GM12878 (cell line): ENCODE data around the gene GNPTAB. TPM values are rescaled to one million over a fixed set of nuclear protein-coding genes. Genes with fewer than 3 reads are reported as not detected.

Source experiments
- BRCA1 ChIP-seq: IDR thresholded peaks from 2 replicates; pipeline ENCODE4 v1.6.1; 2011; ENCODE audit warnings: low read depth, low read length, improper control_type of control experiment
- EP300 ChIP-seq, 2 experiments: fragments of 150-350 bp in 1 of 2; IDR thresholded peaks; 2 replicates each; pipeline ENCODE4 v1.6.1; 2011 to 2012; ENCODE audit warnings: low read depth in 2 of 2, low read length in 2 of 2, borderline replicate concordance in 1 of 2, improper control_type of control experiment in 1 of 2, inconsistent platforms in 1 of 2; ENCODE audit not compliant: control insufficient read depth in 1 of 2
- HDAC6 ChIP-seq: fragments of 200-600 bp; sonication (generic); IDR thresholded peaks from one replicate; pipeline ENCODE4 v1.8.0; 2017; ENCODE audit warnings: antibody characterized with exemption; ENCODE audit not compliant: unreplicated experiment
- HDGF ChIP-seq: fragments of 450-650 bp; IDR thresholded peaks from 2 replicates; pipeline ENCODE4 v1.6.1; 2016; ENCODE audit warnings: antibody characterized with exemption
- MEF2B ChIP-seq: fragments of 450-650 bp; IDR thresholded peaks from 2 replicates; pipeline ENCODE4 v1.6.1; 2018; ENCODE audit warnings: mild to moderate bottlenecking, moderate library complexity; ENCODE audit not compliant: partially characterized antibody, poor library complexity, severe bottlenecking
- NR2C1 ChIP-seq: fragments of 450-650 bp; IDR thresholded peaks from 2 replicates; pipeline ENCODE4 v1.6.1; 2017; ENCODE audit warnings: antibody characterized with exemption, mild to moderate bottlenecking, moderate library complexity
- PAX8 ChIP-seq: fragments of 450-650 bp; IDR thresholded peaks from 2 replicates; pipeline ENCODE4 v1.6.1; 2017; ENCODE audit warnings: mild to moderate bottlenecking, moderate library complexity
- RBBP5 ChIP-seq: fragments of 200-600 bp; sonication (generic); conservative IDR thresholded peaks from 2 replicates; pipeline ENCODE4 v1.6.1; 2016
- SMAD1 ChIP-seq: fragments of 450-650 bp; IDR thresholded peaks from 2 replicates; pipeline ENCODE4 v1.6.1; 2018; ENCODE audit warnings: mild to moderate bottlenecking, low read depth; ENCODE audit not compliant: partially characterized antibody
- SMARCA5 ChIP-seq: fragments of 450-650 bp; IDR thresholded peaks from 2 replicates; pipeline ENCODE4 v1.6.1; 2017; ENCODE audit warnings: mild to moderate bottlenecking
- SMC3 ChIP-seq: IDR thresholded peaks from 2 replicates; pipeline ENCODE4 v1.6.1; 2011; ENCODE audit warnings: low read length, improper control_type of control experiment, borderline replicate concordance
- TCF7 ChIP-seq: IDR thresholded peaks from 2 replicates; pipeline ENCODE4 v1.6.1; 2014; ENCODE audit warnings: antibody characterized with exemption, borderline replicate concordance
- WRNIP1 ChIP-seq: IDR thresholded peaks from 2 replicates; pipeline ENCODE4 v1.6.1; 2011; ENCODE audit warnings: low read depth, low read length, improper control_type of control experiment, borderline replicate concordance
- ZBTB11 ChIP-seq: fragments of 450-650 bp; formaldehyde crosslinking; IDR thresholded peaks from 2 replicates; pipeline ENCODE4 v1.5.0; 2022; ENCODE audit warnings: mild to moderate bottlenecking, missing genetic modification characterization
- ZNF622 ChIP-seq: fragments of 450-650 bp; IDR thresholded peaks from 2 replicates; pipeline ENCODE4 v1.6.1; 2017; ENCODE audit warnings: mild to moderate bottlenecking, inconsistent platforms
- polyA plus RNA-seq, 11 experiments: library from polyadenylated mRNA; depleted of rRNA in 4 of 11; unstranded in 6 of 11; stranded (reverse) in 5 of 11; fragments of >200 nt; fragmentation: Nextera tagmentation in 4 of 11; fragmentation: Illumina TruSeq in 1 of 11; extraction: Ambion mirVana in 4 of 11; extraction: Trizol in 1 of 11; gene quantifications; 1 replicate in 1 of 11; 2 replicates in 10 of 11; pipeline versions ENCODE4 v1.2.1 to v1.2.3, GENCODE V29; 2011 to 2016; ENCODE audit warnings: inconsistent platforms in 2 of 11, missing spikeins in 2 of 11, low read depth in 1 of 11
- total RNA-seq, 4 experiments: library from RNA; depleted of rRNA in 3 of 4; stranded (reverse); fragments of >200 nt in 3 of 4; fragmentation: Illumina TruSeq in 1 of 4; extraction: Trizol in 1 of 4; gene quantifications; 2 replicates each; pipeline versions ENCODE4 v1.2.1 to v1.2.3, GENCODE V29; 2013 to 2021
- TF ChIP-seq, protein P1 (sequence below): fragments of 450-650 bp; IDR thresholded peaks from 2 replicates; pipeline ENCODE4 v1.6.1; 2017; ENCODE audit warnings: mild to moderate bottlenecking, low read depth, inconsistent platforms; ENCODE audit not compliant: poor library complexity, severe bottlenecking
- TF ChIP-seq, protein P2 (sequence below): IDR thresholded peaks from 2 replicates; pipeline ENCODE4 v1.6.1; 2011; ENCODE audit warnings: mild to moderate bottlenecking, low read depth, low read length, moderate library complexity; ENCODE audit not compliant: insufficient replicate concordance
- TF ChIP-seq, protein P3 (sequence below): IDR thresholded peaks from 2 replicates; pipeline ENCODE4 v1.6.1; 2011; ENCODE audit warnings: borderline replicate concordance, low read depth, mild to moderate bottlenecking, moderate library complexity, mixed read lengths, low read length; ENCODE audit not compliant: insufficient read depth; ENCODE audit errors: extremely low read length

Gene GNPTAB
- total and polyA plus RNA-seq, 10 of the 15 experiments (the other 5 are each of a cell fraction or from before 2014, with no cell fraction given), result 9.8 to 38.9 (median 35.3) TPM

DNA sequence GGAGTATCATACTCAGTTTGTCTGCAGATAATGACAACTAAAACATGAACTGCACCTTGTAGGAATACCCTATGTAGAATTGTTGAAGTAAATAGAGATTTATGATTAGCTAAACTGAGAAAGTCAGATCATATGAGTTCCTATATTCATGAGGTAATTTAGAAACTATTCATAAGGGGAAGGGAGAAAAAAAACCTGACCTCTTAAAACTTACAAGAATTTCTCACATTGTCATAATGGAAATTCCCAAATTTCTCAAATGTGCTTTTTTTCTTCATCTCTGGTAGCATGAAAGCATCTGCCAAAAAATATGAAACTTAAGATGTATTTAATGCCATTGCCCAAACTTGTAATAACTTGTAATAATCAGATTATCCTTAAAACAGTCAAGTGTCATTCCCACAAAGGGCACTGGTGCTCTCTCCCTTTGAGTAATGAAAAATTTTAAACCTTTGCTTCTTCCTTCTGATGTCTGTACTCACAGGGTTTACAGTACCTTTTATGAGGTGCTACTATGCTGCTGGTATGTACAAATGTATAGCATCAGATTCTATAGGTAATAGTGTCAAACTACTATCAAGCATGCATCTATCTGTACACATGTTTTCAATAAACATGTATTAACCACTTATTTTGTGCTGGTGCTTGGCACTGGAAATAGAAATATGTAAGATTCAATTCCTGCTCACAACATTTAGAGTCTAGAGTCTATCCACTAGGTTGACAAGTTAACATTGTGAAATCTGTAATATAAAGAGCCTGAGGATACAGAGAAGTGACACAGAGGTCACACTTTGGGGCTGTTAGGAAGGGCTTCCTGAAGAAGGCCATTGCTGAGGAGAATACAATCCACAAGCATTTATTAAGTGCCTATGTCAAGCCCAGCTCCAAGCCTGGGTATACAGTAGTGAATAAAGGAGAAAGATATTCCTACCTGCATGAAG is 29.2 kb upstream of the GNPTAB start (continued):
- TF ChIP-seq SMARCA5, result 0 out of 2 replicates have a peak, but pooled peaks have one; percentile 21
- no peak for TF ChIP-seq ZBTB11
- TF ChIP-seq HDAC6, result no peak
- TF ChIP-seq, protein P1, sequence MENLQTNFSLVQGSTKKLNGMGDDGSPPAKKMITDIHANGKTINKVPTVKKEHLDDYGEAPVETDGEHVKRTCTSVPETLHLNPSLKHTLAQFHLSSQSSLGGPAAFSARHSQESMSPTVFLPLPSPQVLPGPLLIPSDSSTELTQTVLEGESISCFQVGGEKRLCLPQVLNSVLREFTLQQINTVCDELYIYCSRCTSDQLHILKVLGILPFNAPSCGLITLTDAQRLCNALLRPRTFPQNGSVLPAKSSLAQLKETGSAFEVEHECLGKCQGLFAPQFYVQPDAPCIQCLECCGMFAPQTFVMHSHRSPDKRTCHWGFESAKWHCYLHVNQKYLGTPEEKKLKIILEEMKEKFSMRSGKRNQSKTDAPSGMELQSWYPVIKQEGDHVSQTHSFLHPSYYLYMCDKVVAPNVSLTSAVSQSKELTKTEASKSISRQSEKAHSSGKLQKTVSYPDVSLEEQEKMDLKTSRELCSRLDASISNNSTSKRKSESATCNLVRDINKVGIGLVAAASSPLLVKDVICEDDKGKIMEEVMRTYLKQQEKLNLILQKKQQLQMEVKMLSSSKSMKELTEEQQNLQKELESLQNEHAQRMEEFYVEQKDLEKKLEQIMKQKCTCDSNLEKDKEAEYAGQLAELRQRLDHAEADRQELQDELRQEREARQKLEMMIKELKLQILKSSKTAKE, result peak; percentile 80
- TF ChIP-seq SMC3, result no peak
- TF ChIP-seq WRNIP1, result no peak
- TF ChIP-seq ZNF622, result no peak
- TF ChIP-seq, protein P2, sequence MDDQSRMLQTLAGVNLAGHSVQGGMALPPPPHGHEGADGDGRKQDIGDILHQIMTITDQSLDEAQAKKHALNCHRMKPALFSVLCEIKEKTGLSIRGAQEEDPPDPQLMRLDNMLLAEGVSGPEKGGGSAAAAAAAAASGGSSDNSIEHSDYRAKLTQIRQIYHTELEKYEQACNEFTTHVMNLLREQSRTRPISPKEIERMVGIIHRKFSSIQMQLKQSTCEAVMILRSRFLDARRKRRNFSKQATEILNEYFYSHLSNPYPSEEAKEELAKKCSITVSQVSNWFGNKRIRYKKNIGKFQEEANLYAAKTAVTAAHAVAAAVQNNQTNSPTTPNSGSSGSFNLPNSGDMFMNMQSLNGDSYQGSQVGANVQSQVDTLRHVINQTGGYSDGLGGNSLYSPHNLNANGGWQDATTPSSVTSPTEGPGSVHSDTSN, result no peak
- no peak for TF ChIP-seq MEF2B
- TF ChIP-seq PAX8, result no peak
- TF ChIP-seq TCF7, result peak; percentile 47; the same call in 1 of the 2 replicates
- peak; percentile 72 for TF ChIP-seq SMAD1
- peak; percentile 81 to 92 for TF ChIP-seq EP300 (IDR thresholded peaks at IDR 0.05; ENCODE audit: borderline replicate concordance in 1 of 2, control insufficient read depth in 1 of 2, low read depth in 2 of 2, low read length in 2 of 2)
- no peak for TF ChIP-seq BRCA1
- no peak for TF ChIP-seq HDGF
- no peak for TF ChIP-seq NR2C1
- TF ChIP-seq, protein P3, sequence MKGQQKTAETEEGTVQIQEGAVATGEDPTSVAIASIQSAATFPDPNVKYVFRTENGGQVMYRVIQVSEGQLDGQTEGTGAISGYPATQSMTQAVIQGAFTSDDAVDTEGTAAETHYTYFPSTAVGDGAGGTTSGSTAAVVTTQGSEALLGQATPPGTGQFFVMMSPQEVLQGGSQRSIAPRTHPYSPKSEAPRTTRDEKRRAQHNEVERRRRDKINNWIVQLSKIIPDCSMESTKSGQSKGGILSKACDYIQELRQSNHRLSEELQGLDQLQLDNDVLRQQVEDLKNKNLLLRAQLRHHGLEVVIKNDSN, result no peak
- no peak for TF ChIP-seq RBBP5
